Liver (tissue), 9 donors: ENCODE measurements around the gene SNRK. TPM values are rescaled to one million over a fixed set of nuclear protein-coding genes. Genes with fewer than 3 reads are reported as not detected.

ENCODE experiments used
- DNase-seq: peaks from one replicate; pipeline ENCODE4 v3.0.0-alpha.2; 2017; ENCODE audit warnings: low spot score
- H3K27ac ChIP-seq, 2 donors: one replicate each; pipeline ENCODE4 v1.7.0; 2013; ENCODE audit warnings: inconsistent platforms in 2 of 2, low read length in 2 of 2, control low read depth in 1 of 2, low read depth in 1 of 2, mild to moderate bottlenecking in 1 of 2
- H3K27me3 ChIP-seq, 4 donors: one replicate each; pipeline versions ENCODE4 v1.6.1 to v1.7.0; 2013; ENCODE audit warnings: low read length in 3 of 4, inconsistent platforms in 1 of 4, mild to moderate bottlenecking in 1 of 4, moderate library complexity in 1 of 4; ENCODE audit not compliant: control insufficient read depth in 4 of 4, insufficient read depth in 4 of 4
- H3K36me3 ChIP-seq, 4 donors: one replicate each; pipeline versions ENCODE4 v1.6.1 to v1.7.0; 2013; ENCODE audit warnings: low read length in 3 of 4, mild to moderate bottlenecking in 3 of 4, low read depth in 1 of 4, moderate library complexity in 1 of 4; ENCODE audit not compliant: control insufficient read depth in 4 of 4, insufficient read depth in 3 of 4
- H3K4me1 ChIP-seq, 4 donors: one replicate each; pipeline versions ENCODE4 v1.6.1 to v1.7.0; 2013; ENCODE audit warnings: low read length in 3 of 4, mild to moderate bottlenecking in 3 of 4, moderate library complexity in 1 of 4; ENCODE audit not compliant: control insufficient read depth in 4 of 4, insufficient read depth in 4 of 4
- H3K4me3 ChIP-seq, 3 donors: one replicate each; pipeline versions ENCODE4 v1.6.1 to v1.7.0; 2013; ENCODE audit warnings: low read length in 3 of 3, control low read depth in 1 of 3, low read depth in 1 of 3, mild to moderate bottlenecking in 1 of 3
- H3K9ac ChIP-seq, 2 donors: one replicate each; pipeline ENCODE4 v1.7.0; 2013; ENCODE audit warnings: low read length in 2 of 2, mild to moderate bottlenecking in 2 of 2, moderate library complexity in 2 of 2, control low read depth in 1 of 2, low read depth in 1 of 2
- H3K9me3 ChIP-seq, 4 donors: one replicate each; pipeline versions ENCODE4 v1.6.1 to v1.7.0; 2013; ENCODE audit warnings: low read length in 3 of 4; ENCODE audit not compliant: control insufficient read depth in 4 of 4
- EGR1 ChIP-seq, 2 donors: IDR thresholded peaks; 2 replicates each; pipeline ENCODE4 v1.6.1; 2016 to 2018; ENCODE audit warnings: antibody characterized with exemption in 2 of 2, low read depth in 2 of 2
- FOXA1 ChIP-seq: IDR thresholded peaks from 2 replicates; pipeline ENCODE4 v1.6.1; 2016; ENCODE audit warnings: antibody characterized with exemption
- FOXA2 ChIP-seq: IDR thresholded peaks from 2 replicates; pipeline ENCODE4 v1.6.1; 2016; ENCODE audit warnings: antibody characterized with exemption
- GABPA ChIP-seq, 2 donors: IDR thresholded peaks in 1 of 2; conservative IDR thresholded peaks in 1 of 2; 2 replicates each; pipeline ENCODE4 v1.6.1; 2016; ENCODE audit warnings: antibody characterized with exemption in 2 of 2, mild to moderate bottlenecking in 1 of 2, moderate library complexity in 1 of 2
- HNF4G ChIP-seq: IDR thresholded peaks from 2 replicates; pipeline ENCODE4 v1.6.1; 2016; ENCODE audit warnings: antibody characterized with exemption
- JUND ChIP-seq, 2 donors: IDR thresholded peaks; 2 replicates each; pipeline ENCODE4 v1.6.1; 2016; ENCODE audit warnings: antibody characterized with exemption in 2 of 2
- NR2F2 ChIP-seq: IDR thresholded peaks from 2 replicates; pipeline ENCODE4 v1.6.1; 2016; ENCODE audit warnings: antibody characterized with exemption
- RAD21 ChIP-seq, 2 donors: IDR thresholded peaks; 2 replicates each; pipeline ENCODE4 v1.6.1; 2016; ENCODE audit warnings: antibody characterized with exemption in 2 of 2, mild to moderate bottlenecking in 2 of 2
- REST ChIP-seq: IDR thresholded peaks from 2 replicates; pipeline ENCODE4 v1.6.1; 2016; ENCODE audit warnings: antibody characterized with exemption, mild to moderate bottlenecking
- SP1 ChIP-seq: IDR thresholded peaks from 2 replicates; pipeline ENCODE4 v1.6.1; 2018; ENCODE audit warnings: antibody characterized with exemption, mild to moderate bottlenecking
- TAF1 ChIP-seq: conservative IDR thresholded peaks from 2 replicates; pipeline ENCODE4 v1.6.1; 2016; ENCODE audit warnings: antibody characterized with exemption, mild to moderate bottlenecking
- YY1 ChIP-seq: IDR thresholded peaks from 2 replicates; pipeline ENCODE4 v1.6.1; 2016; ENCODE audit warnings: antibody characterized with exemption, mild to moderate bottlenecking
- ZBTB33 ChIP-seq: IDR thresholded peaks from 2 replicates; pipeline ENCODE4 v1.6.1; 2016; ENCODE audit warnings: antibody characterized with exemption
- WGBS: extraction: QIAGEN DNeasy Blood & Tissue Kit; methylation state at CpG from one replicate; pipeline ENCODE4 v1.1.7; 2013; 5-methylcytosine and 5-hydroxymethylcytosine counted together
- polyA plus RNA-seq, 2 donors: library from polyadenylated mRNA; stranded (reverse) in 1 of 2; unstranded in 1 of 2; fragments of 200-250 nt in 1 of 2; fragments of >200 nt in 1 of 2; fragmentation: Nextera tagmentation in 1 of 2; extraction: Ambion mirVana in 1 of 2; gene quantifications; one replicate each; pipeline versions ENCODE4 v1.2.1 to v1.2.3, GENCODE V29; 2013 to 2015
- total RNA-seq, 2 donors: library from RNA; depleted of rRNA; stranded (reverse); fragments of >200 nt; gene quantifications; one replicate each; pipeline ENCODE4 v1.2.3, GENCODE V29; 2014
- TF ChIP-seq, protein P1 (sequence below): fragments of 150-350 bp; IDR thresholded peaks from 2 replicates; pipeline ENCODE4 v1.5.1; 2017; ENCODE audit warnings: improper control_type of control experiment, low read depth, low read length; ENCODE audit not compliant: missing input control
- TF ChIP-seq, protein P2 (sequence below): IDR thresholded peaks from 2 replicates; pipeline ENCODE4 v1.6.1; 2016; ENCODE audit warnings: antibody characterized with exemption
- donor health status: healthy.
- donor health status: healthy.
- donor health status: healthy.
- donor health status: healthy.
- donor health status: healthy.

Gene SNRK
- total and polyA plus RNA-seq, 4 donors = 5.8 to 28.5 (median 14.6) TPM

DNA sequence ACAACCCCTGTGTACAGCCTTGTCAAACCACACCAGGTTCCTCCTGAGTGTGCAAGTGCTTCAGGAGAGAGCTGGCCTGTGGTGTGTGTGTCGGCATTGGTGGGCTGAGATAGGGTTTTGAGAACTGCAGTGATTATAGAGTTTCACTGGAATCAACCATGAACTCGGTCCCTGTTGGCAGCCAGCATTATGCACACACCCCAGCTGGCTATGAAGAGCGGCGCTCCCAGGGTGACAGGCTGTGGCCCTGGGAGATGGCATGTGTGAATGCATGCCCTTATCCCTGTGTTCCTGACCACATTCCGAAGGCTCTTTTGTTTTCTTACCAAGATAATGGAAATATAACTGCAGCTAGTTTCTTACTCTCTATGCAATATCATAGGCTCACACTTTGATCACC is 101.8 kb downstream of the SNRK start (continued):
- TF ChIP-seq EGR1 (IDR thresholded peaks at IDR 0.05; ENCODE audit: low read depth in 2 of 2) (no peak), ZBTB33 (no peak)

- H3K9ac ChIP-seq = peak overlapping the region in 1 of 2 donors; percentile 8
- no peaks in the 10 kb centered on the region for H3K9me3 ChIP-seq
- H3K36me3 ChIP-seq = no peaks in the 10 kb centered on the region
- H3K4me1 ChIP-seq = peaks cover 6 to 19% (median 12%) of the 10 kb centered on the region in 4 donors
- peak overlapping the region; percentile 62 to 88 for H3K27ac ChIP-seq
- peak overlapping the region in 1 of 3 donors; percentile 2 for H3K4me3 ChIP-seq
- no peak for DNase-seq
- TF ChIP-seq, protein P1, sequence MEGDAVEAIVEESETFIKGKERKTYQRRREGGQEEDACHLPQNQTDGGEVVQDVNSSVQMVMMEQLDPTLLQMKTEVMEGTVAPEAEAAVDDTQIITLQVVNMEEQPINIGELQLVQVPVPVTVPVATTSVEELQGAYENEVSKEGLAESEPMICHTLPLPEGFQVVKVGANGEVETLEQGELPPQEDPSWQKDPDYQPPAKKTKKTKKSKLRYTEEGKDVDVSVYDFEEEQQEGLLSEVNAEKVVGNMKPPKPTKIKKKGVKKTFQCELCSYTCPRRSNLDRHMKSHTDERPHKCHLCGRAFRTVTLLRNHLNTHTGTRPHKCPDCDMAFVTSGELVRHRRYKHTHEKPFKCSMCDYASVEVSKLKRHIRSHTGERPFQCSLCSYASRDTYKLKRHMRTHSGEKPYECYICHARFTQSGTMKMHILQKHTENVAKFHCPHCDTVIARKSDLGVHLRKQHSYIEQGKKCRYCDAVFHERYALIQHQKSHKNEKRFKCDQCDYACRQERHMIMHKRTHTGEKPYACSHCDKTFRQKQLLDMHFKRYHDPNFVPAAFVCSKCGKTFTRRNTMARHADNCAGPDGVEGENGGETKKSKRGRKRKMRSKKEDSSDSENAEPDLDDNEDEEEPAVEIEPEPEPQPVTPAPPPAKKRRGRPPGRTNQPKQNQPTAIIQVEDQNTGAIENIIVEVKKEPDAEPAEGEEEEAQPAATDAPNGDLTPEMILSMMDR = no peak
- TF ChIP-seq TAF1 (no peak), YY1 (peak; percentile 34), GABPA (IDR thresholded peaks at IDR 0.05 in 1 of 2, conservative IDR thresholded peaks at IDR 0.05 in 1 of 2) (no peak), ZBTB33 (peak; percentile 9)
- no peaks in the 10 kb centered on the region for H3K27me3 ChIP-seq
These were observed 102.6 kb downstream of the SNRK start for GRCh38 chr3:43388915-43389314.

- H3K9me3 ChIP-seq = no peaks in the 10 kb centered on the region
- H3K27me3 ChIP-seq = no peaks in the 10 kb centered on the region
- H3K27ac ChIP-seq = peak overlapping the region; percentile 62 to 88
- peaks cover 6 to 19% (median 12%) of the 10 kb centered on the region in 4 donors for H3K4me1 ChIP-seq
- peak overlapping the region in 1 of 2 donors; percentile 28 for H3K9ac ChIP-seq
- peak overlapping the region in 1 of 3 donors; percentile 2 for H3K4me3 ChIP-seq
- DNase-seq = no peak
- no peaks in the 10 kb centered on the region for H3K36me3 ChIP-seq
- WGBS = 29% methylated on average over 10 of the region's 10 CpGs
- TF ChIP-seq JUND (IDR thresholded peaks at IDR 0.05) (peak; percentile 40 to 72), SP1 (peak; percentile 82), GABPA (IDR thresholded peaks at IDR 0.05 in 1 of 2, conservative IDR thresholded peaks at IDR 0.05 in 1 of 2) (peak; percentile 61 to 82), TAF1 (no peak), NR2F2 (peak; percentile 87), HNF4G (peak; percentile 23), FOXA1 (peak; percentile 30), RAD21 (IDR thresholded peaks at IDR 0.05) (peak; percentile 43 to 44), REST (peak; percentile 55), FOXA2 (peak; percentile 56)
- TF ChIP-seq, protein P2, sequence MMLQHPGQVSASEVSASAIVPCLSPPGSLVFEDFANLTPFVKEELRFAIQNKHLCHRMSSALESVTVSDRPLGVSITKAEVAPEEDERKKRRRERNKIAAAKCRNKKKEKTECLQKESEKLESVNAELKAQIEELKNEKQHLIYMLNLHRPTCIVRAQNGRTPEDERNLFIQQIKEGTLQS = peak; percentile 28
- TF ChIP-seq, protein P1 = no peak
These were observed 103.3 kb downstream of the SNRK start for GRCh38 chr3:43389388-43390254.
